Nephron progenitor cell (in vitro differentiated cells): ENCODE data around the gene DPF3.

ENCODE experiments used
- DNase-seq: peaks from one replicate; pipeline ENCODE4 v3.0.0; 2021
- H3K27ac Mint-ChIP-seq: 2 replicates; pipeline ENCODE4 v1.8.0; 2021; ENCODE audit warnings: mild to moderate bottlenecking, moderate library complexity, mixed read lengths
- H3K27me3 Mint-ChIP-seq: 2 replicates; pipeline ENCODE4 v1.8.0; 2021; ENCODE audit warnings: mild to moderate bottlenecking, low read depth, mixed read lengths; ENCODE audit not compliant: poor library complexity
- H3K36me3 Mint-ChIP-seq: 2 replicates; pipeline ENCODE4 v1.8.0; 2021; ENCODE audit warnings: low read depth, mixed read lengths
- H3K4me1 Mint-ChIP-seq: 2 replicates; pipeline ENCODE4 v1.8.0; 2021; ENCODE audit warnings: mixed read lengths
- H3K4me3 Mint-ChIP-seq: 2 replicates; pipeline ENCODE4 v1.8.0; 2021; ENCODE audit warnings: mild to moderate bottlenecking, moderate library complexity, mixed read lengths
- H3K9me3 Mint-ChIP-seq: 2 replicates; pipeline ENCODE4 v1.8.0; 2021; ENCODE audit warnings: mild to moderate bottlenecking, moderate library complexity, mixed read lengths
- CTCF ChIP-seq: fragments of 200-600 bp; sonication (generic); IDR thresholded peaks from 2 replicates; pipeline ENCODE4 v1.5.0; 2021; ENCODE audit warnings: antibody characterized with exemption

DPF3 gene

GRCh38 chr14:72594099-72594901, 299.6 kb downstream of the DPF3 start:
- Mint-ChIP-seq H3K36me3 (peaks cover 3% of the 10 kb centered on the region), H3K9me3 (peaks cover 3% of the 10 kb centered on the region), H3K4me1 (peaks cover 15% of the 10 kb centered on the region), H3K27ac (peak overlapping the region; percentile 21), H3K4me3 (no peak overlapping the region), H3K27me3 (peaks cover 14% of the 10 kb centered on the region)
- TF ChIP-seq CTCF, result no peak
- DNase-seq, result no peak

- Mint-ChIP-seq H3K4me1 (peaks cover 17% of the 10 kb centered on the region), H3K36me3 (peaks cover 3% of the 10 kb centered on the region), H3K4me3 (no peak overlapping the region), H3K9me3 (peaks cover 3% of the 10 kb centered on the region), H3K27me3 (peaks cover 16% of the 10 kb centered on the region), H3K27ac (no peak overlapping the region)
- TF ChIP-seq CTCF, result no peak
- no peak for DNase-seq
Observed at GRCh38 chr14:72591391-72591790, 302.5 kb downstream of the DPF3 start.

- H3K9me3 Mint-ChIP-seq, result peaks cover 3% of the 10 kb centered on the region
- H3K27ac Mint-ChIP-seq, result no peak overlapping the region
- no peak for DNase-seq
- H3K4me3 Mint-ChIP-seq, result no peak overlapping the region
- H3K36me3 Mint-ChIP-seq, result peaks cover 3% of the 10 kb centered on the region
- no peak for TF ChIP-seq CTCF
- H3K27me3 Mint-ChIP-seq, result peaks cover 14% of the 10 kb centered on the region
- H3K4me1 Mint-ChIP-seq, result peaks cover 21% of the 10 kb centered on the region
Observed at GRCh38 chr14:72590577-72590976, 303.3 kb downstream of the DPF3 start.

GRCh38 chr14:72589652-72590051, 304.2 kb downstream of the DPF3 start:
- no peak overlapping the region for H3K4me3 Mint-ChIP-seq
- H3K4me1 Mint-ChIP-seq, result peaks cover 11% of the 10 kb centered on the region
- H3K36me3 Mint-ChIP-seq, result peaks cover 2% of the 10 kb centered on the region
- H3K27me3 Mint-ChIP-seq, result peaks cover 17% of the 10 kb centered on the region
- DNase-seq, result no peak
- no peak overlapping the region for H3K27ac Mint-ChIP-seq
- TF ChIP-seq CTCF, result no peak
- H3K9me3 Mint-ChIP-seq, result peaks cover 3% of the 10 kb centered on the region

- no peak overlapping the region for H3K4me3 Mint-ChIP-seq
- no peak for DNase-seq
- H3K27ac Mint-ChIP-seq, result no peak overlapping the region
- peaks cover 8% of the 10 kb centered on the region for H3K4me1 Mint-ChIP-seq
- H3K27me3 Mint-ChIP-seq, result peaks cover 19% of the 10 kb centered on the region
- no peaks in the 10 kb centered on the region for H3K36me3 Mint-ChIP-seq
- H3K9me3 Mint-ChIP-seq, result peaks cover 3% of the 10 kb centered on the region
- no peak for TF ChIP-seq CTCF
Observed at GRCh38 chr14:72588521-72588920, 305.4 kb downstream of the DPF3 start.
